ENCODE data around the gene ICAM2. TPM values are rescaled to one million over a fixed set of nuclear protein-coding genes. Genes with fewer than 3 reads are reported as not detected.
A peak's percentile ranks its signal among the peaks of the same experiment; 100 is the strongest.

Gene ICAM2
- total RNA-seq, 2 donors from 2014 or later: 14.1 to 20.7 TPM

DNA sequence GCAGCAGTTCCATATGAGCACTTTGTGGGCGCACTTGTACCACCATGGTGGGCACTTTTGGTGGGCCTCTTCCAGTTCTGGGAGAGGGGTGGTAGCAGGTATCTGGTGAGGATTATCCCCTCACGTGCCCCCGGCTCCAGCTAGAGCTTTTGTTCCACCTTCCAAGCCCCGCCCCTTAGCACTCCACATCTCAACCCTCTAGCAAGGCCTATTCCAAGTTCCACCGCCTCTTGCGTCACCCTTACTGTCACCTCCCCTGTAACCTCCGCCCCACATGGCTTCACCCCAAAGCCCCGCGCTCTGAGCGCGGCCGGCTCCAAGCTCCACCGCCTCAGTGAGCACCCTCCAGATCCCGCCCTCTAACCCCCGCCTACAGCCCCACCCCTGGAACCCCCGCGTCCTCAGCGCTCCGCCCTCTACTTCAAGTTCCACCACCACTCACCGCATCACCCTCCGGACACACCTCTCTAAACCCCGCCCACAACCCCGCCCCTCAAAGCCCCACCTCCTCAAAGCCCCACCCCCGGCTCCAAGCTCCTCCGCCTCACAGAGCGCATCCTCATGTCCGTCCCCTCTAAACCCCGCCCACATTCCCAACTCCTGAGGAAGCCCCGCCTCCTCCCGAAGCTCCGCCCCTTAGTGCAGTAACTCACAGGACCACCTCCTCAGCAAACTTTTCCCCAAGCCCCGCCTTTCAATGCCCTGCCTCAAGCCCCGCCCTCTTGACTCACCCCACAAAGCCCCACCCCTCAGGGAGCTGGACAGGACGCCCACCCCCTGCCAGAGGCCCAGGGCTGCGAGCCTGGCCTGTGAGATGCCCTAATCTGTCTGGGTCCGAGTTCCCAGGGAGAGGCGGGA is 58.8 kb downstream of the ICAM2 start:
- Mint-ChIP-seq H3K27me3 (no peaks in the 10 kb centered on the region), H3K9me3 (no peaks in the 10 kb centered on the region), H3K4me3 (peak overlapping the region; percentile 60), H3K27ac (peak overlapping the region in 1 of 2 donors; percentile 47), H3K36me3 (no peaks in the 10 kb centered on the region), H3K4me1 (ENCODE audit: low read depth in 2 of 2) (peaks cover 14% of the 10 kb centered on the region in 2 donors)
- DNase-seq (ENCODE audit: low spot score) (peak; percentile 67), ATAC-seq (peak; percentile 60 to 81)

DNA sequence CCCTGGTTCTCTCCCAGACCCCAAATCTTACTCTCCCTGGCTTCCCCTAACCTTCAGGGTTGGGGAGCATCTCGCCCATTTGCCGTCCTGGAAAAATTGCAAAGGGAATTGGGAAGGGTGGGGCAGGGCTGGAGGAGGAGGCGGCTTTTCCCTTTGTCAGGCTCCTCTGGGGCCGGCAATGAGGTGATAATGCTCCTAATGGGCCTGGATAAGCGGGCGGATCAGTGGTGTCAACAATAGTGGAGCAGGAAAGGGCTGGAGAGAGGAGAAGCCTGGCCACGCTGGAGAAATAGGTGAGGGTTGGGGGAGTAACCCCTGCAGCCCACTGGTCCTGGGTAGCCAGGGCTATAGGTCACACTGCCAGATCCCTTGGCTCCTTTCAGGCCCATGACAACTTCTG is 60.0 kb downstream of the ICAM2 start:
- no peak overlapping the region for H3K27ac Mint-ChIP-seq
- peaks cover 9 to 17% of the 10 kb centered on the region in 2 donors for H3K4me1 Mint-ChIP-seq (ENCODE audit: low read depth in 2 of 2)
- no peaks in the 10 kb centered on the region for H3K27me3 Mint-ChIP-seq
- H3K9me3 Mint-ChIP-seq: no peaks in the 10 kb centered on the region
- H3K36me3 Mint-ChIP-seq: no peaks in the 10 kb centered on the region
- no peak overlapping the region for H3K4me3 Mint-ChIP-seq
- DNase-seq (ENCODE audit: low spot score) (no peak), ATAC-seq (no peak)

DNA sequence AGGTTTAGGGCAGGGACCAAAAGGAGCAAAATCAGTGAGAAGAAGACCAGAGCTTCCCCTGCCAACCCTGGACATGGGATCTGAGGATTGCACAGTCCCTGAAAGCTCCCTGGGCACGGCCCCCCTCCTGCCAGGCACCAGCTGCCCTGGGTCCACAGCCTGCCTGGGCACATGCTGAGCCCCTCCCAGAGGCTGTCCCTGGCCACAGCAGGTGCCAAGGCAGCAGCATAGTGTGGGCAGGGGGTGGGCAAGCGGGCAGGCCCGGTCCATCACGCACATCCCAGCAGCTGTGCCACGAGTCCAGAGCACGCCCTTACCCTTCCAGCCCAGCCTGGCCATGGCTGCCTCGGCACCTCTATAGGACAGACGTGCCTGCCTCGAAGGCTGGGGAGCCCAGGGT is 60.4 kb downstream of the ICAM2 start:
- Mint-ChIP-seq H3K36me3 (no peaks in the 10 kb centered on the region), H3K27me3 (no peaks in the 10 kb centered on the region), H3K27ac (no peak overlapping the region), H3K4me1 (ENCODE audit: low read depth in 2 of 2) (peaks cover 10 to 17% of the 10 kb centered on the region in 2 donors), H3K9me3 (no peaks in the 10 kb centered on the region), H3K4me3 (no peak overlapping the region)
- ATAC-seq (no peak), DNase-seq (ENCODE audit: low spot score) (no peak)

DNA sequence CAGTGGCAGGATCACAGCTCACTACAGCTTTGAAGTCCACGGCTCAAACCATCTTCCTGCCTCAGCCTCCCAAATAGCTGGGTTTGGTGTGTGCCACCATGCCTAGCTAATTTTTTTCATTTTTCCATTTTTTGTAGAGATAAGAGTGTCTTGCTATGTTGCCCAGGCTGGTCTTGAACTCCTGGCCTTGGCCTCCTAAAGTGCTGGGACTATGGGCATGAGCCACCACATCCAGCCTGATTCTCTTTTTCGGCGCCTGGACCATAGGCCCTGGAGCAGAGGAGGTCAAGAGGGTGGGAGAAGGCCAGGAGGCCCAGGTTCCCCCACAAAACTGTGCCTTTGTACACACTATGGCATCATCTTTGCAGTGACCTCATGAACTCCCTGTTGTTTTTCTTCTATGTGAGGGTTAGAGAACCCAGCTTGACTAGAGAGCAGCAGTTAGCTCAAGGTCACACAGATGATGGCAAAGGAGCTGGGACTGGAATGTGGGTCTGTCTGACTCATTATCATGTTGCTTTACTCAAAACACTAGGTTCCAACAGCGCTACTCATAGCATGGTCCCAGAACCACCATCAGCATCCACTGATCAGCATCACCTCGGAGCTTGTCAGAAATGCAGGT is 64.0 kb downstream of the ICAM2 start:
- Mint-ChIP-seq H3K4me3 (no peak overlapping the region), H3K27ac (peak overlapping the region; percentile 31 to 64), H3K4me1 (ENCODE audit: low read depth in 2 of 2) (peaks cover 17 to 19% of the 10 kb centered on the region in 2 donors), H3K36me3 (no peaks in the 10 kb centered on the region), H3K9me3 (no peaks in the 10 kb centered on the region), H3K27me3 (no peaks in the 10 kb centered on the region)
- ATAC-seq (no peak), DNase-seq (ENCODE audit: low spot score) (no peak)

DNA sequence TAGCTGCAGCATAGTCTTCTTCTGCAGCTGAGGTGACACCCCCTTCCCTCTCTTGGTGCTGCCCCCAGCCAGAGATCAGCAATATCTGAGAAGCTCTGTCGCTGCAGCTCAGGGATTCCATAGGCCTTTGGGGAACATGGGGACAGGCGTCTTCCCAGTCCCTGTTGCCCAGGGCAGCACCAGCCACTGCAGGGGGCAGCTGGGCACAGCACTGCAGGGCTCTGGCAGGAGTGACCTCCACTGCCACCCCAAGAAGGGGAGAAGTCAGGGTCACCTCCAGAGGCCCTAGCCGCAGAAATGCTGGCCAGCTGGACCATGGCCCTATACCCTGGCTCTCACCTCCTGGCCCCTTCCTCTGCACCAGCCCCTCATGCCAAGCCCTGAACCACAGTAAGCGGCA is 64.6 kb downstream of the ICAM2 start:
- Mint-ChIP-seq H3K9me3 (no peaks in the 10 kb centered on the region), H3K36me3 (no peaks in the 10 kb centered on the region), H3K4me3 (no peak overlapping the region), H3K27me3 (no peaks in the 10 kb centered on the region), H3K4me1 (ENCODE audit: low read depth in 2 of 2) (peaks cover 15 to 17% of the 10 kb centered on the region in 2 donors), H3K27ac (peak overlapping the region in 1 of 2 donors; percentile 31)
- ATAC-seq (no peak), DNase-seq (ENCODE audit: low spot score) (no peak)

DNA sequence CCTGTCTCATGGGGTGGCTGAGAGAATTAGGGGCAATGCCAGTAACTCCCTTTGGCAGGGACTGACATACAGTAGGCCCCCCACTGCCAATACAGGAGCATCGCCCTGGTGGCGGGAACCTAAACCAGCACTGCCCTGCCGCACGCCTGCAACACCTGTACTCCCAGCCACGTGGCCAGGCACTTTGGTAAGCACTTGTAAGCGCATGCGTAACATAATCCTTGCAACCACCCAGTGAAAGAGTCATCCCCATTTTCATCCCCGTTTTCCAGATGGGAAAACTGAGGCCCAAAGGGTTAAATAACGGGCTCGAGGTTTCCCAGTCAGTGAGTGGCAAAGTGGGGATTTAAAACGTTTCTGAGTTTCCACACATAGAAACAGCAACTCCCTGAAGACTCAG is 65.2 kb downstream of the ICAM2 start:
- DNase-seq (ENCODE audit: low spot score): no peak
- ATAC-seq: no peak
- H3K9me3 Mint-ChIP-seq: no peaks in the 10 kb centered on the region

DNA sequence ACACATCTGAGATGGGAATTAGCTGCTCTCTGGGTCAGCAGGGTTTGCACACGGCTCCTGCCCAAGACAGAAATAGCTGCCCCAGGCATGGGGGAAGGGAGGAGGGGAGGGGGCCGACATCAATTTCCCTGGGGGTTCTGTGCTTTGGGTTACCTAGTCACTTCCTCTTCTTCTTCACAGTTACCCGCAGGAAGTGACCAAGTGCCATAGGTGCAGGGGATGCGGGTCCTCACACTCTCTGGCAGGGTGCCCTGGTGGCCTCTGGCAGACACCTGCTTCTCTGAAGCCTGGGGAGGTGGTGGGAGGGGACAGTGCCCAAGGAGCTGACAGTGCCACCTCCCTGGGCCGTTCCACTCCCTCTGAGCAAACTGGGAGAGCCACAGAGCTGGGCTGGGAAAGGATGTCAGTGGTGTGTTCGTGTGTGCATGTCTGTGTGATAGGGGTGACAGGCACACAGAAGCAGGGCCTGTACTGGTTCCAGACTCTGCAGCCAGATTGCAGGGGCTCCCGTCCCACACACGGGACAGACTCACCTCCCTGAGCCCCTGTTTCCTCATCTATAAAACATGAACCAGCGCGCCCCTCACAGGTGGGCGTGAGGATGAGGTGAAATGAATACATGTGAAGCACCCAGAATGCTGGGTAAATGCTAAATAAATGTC is 65.9 kb downstream of the ICAM2 start:
- DNase-seq (ENCODE audit: low spot score): no peak
- no peaks in the 10 kb centered on the region for H3K36me3 Mint-ChIP-seq
- ATAC-seq: peak; percentile 37 to 64
- no peaks in the 10 kb centered on the region for H3K27me3 Mint-ChIP-seq
- H3K27ac Mint-ChIP-seq: peak overlapping the region; percentile 67 to 91
- H3K4me1 Mint-ChIP-seq (ENCODE audit: low read depth in 2 of 2): peaks cover 14 to 15% of the 10 kb centered on the region in 2 donors
- H3K9me3 Mint-ChIP-seq: no peaks in the 10 kb centered on the region
- H3K4me3 Mint-ChIP-seq: peak overlapping the region; percentile 52

More for the DNA sequence above, 65.2 kb downstream of the ICAM2 start:
- Mint-ChIP-seq H3K36me3 (no peaks in the 10 kb centered on the region), H3K27me3 (no peaks in the 10 kb centered on the region), H3K4me1 (ENCODE audit: low read depth in 2 of 2) (peaks cover 15 to 17% of the 10 kb centered on the region in 2 donors), H3K27ac (no peak overlapping the region), H3K4me3 (no peak overlapping the region)

Other genes with a start within 250 kb of the ICAM2 start
- 100 to 1,000 TPM in 1 of 2 donors, 10 to 100 TPM in 1; 72.6 to 102 TPM for gene CCDC47, start 247.0 kb downstream of the ICAM2 start, total RNA-seq
- gene DDX42, start 246.5 kb downstream of the ICAM2 start, total RNA-seq: 100 to 1,000 TPM; 107 to 161 TPM
- 100 to 1,000 TPM; 163 to 202 TPM for gene PSMC5, start 193.2 kb downstream of the ICAM2 start, total RNA-seq
- gene FTSJ3, start 193.0 kb downstream of the ICAM2 start, total RNA-seq: 100 to 1,000 TPM in 1 of 2 donors, 10 to 100 TPM in 1; 74.2 to 116 TPM
- 100 to 1,000 TPM; 102 to 136 TPM for gene SMARCD2, start 177.9 kb downstream of the ICAM2 start, total RNA-seq
- gene CSH2, start 147.0 kb downstream of the ICAM2 start, total RNA-seq: not detected
- gene GH2, start 138.7 kb downstream of the ICAM2 start, total RNA-seq: not detected
- not detected for gene CSH1, start 124.1 kb downstream of the ICAM2 start, total RNA-seq
- gene CSHL1, start 109.4 kb downstream of the ICAM2 start, total RNA-seq: not detected
- not detected for gene GH1, start 101.8 kb downstream of the ICAM2 start, total RNA-seq
- 10 to 100 TPM; 33.8 to 58.6 TPM for gene CD79B, start 88.3 kb downstream of the ICAM2 start, total RNA-seq
- gene SCN4A, start 47.7 kb downstream of the ICAM2 start, total RNA-seq: under 1 TPM in 1 of 2 donors, not detected in 1; 0.08 TPM
- 1 to 10 TPM in 1 of 2 donors, under 1 TPM in 1; 0.50 to 1.0 TPM for gene PRR29, start 22.3 kb downstream of the ICAM2 start, total RNA-seq
- gene ERN1, start 109.5 kb upstream of the ICAM2 start, total RNA-seq: 100 to 1,000 TPM; 131 TPM
- gene TEX2, start 242.6 kb upstream of the ICAM2 start, total RNA-seq: 10 to 100 TPM; 14.0 to 28.6 TPM

Measured in natural killer cell treated with Interleukin-12 subunit alpha and Interleukin-12 subunit beta and Interleukin-15 and Interleukin-18, amount 100 ng/mL, for 72 hours (primary cell).